T-helper 1 cell treated with Interleukin-12 subunit alpha and Interleukin-12 subunit beta and Interleukin-4 antibody, amounts not matched to agents 30 ng/mL and 1 ng/mL, for 36 hours (primary cell): ENCODE results near the gene FAM180A. TPM values are rescaled to one million over a fixed set of nuclear protein-coding genes. Genes with fewer than 3 reads are reported as not detected.
"Not testable (repeated sequence)": the region's sequence is repeated elsewhere in the genome, so short reads cannot be mapped to it uniquely, and the experiment has no call there.

Experiments used
- intact Hi-C: fragments of 100-400 bp; cut with micrococcal nuclease; formaldehyde crosslinking; loops from one replicate; pipeline ENCODE4 v1.15.1; 2024
- total RNA-seq: library from RNA; stranded (reverse); gene quantifications from 2 replicates; pipeline ENCODE4 v1.2.3, GENCODE V29; 2022

FAM180A gene
- total RNA-seq, 1 donor from 2014 or later: not detected

- intact Hi-C loops: no loop called here
Measured at GRCh38 chr7:135715673-135716072, 32.9 kb downstream of the FAM180A start.

DNA sequence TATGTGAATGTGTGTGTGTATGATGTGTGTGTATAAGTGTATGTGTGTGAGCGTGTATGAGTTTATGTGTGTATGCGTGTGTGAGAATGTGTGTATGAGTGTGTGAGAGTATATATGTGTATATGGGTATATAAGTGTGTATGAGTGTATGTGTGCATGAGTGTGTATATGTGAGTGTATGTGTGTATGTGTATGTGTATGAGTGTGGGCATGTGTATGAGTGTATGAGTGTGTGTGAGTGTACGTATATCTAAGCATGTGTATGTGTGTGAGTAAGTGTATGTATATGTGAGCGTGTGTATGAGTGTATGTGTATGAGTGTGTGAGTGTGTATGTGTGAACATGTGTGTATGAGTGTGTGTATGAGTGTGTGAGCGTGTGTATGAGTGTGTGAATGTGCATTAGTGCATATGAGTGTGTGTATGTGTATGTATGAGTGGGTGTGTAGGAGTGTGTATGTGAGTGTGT is 33.5 kb downstream of the FAM180A start:
- intact Hi-C loops: no loop called here

DNA sequence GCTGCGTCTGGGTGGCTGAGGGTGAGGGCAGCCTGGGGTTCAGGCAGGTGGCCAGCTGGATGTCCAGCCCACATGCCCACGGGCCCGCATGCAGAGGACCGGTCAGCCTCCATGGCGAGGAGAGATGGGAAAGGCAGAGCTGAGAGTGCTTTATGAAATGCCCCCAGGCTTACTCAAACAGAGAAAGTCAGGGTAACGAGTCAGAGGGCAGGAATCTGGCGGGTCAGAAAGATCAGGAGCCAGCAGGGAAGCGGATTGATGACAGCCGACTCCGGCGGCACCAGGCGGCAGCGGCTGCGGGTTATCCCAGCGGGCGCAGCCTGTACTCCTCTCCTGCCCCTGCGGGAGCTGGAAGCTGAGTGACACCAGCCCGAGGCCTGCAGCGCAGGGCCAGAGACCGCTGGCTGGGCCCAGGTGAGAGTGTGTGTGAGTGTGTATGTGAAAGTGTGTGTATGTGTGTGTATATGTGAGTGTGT is 34.0 kb downstream of the FAM180A start:
- intact Hi-C loops: no loop called here

GRCh38 chr7:135713836-135714470 is 34.7 kb downstream of the FAM180A start:
- intact Hi-C loops: no loop called here

DNA sequence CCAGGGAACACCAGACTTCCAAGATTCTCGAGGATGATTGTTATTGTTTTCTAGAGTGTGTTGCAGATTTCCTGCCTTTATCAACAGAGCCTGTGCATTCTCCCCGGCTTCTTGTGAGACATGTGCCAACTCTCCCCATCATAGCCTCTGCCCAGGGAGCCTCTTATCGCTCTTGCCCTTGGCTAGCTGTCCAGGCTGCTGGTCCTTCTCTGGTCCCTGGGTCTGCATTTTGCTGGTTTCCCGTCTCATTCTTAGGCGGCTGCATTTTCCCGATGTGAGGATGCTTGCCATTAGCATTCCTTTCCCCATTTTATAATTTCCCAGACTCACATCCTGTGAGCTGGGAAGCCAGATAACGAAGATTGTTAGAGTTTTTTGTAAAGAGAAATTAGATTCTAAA is 35.8 kb downstream of the FAM180A start:
- intact Hi-C loops: no loop called here

DNA sequence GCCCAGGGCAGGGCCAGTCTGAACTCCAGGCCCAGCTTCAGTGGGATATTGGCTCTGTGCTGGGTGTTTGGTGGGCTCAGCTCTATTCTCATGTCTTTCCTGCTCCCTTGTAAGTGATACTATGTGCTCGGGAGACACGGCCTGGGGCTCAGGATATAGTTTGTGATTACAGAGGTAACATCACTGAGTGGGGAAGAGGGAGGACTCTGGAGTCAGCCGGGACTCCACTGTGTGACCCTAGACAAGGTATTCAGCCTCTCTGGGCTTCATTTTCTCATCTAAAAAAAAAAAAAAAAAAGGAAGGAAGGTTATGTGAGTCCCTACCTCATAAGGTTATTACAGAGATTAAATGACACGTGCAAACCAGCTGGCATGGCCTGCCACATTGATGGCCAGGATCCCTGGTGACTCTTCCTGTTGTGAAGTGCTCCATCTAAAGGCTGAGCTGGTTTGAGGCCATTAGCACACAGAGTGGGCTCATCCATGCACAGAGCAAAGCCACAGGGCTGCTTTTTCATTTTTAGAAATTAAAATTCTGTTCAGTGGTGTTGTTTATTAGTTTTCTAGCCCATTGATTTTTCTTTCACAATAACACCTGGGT is 36.3 kb downstream of the FAM180A start:
- intact Hi-C loops: no loop called here

GRCh38 chr7:135711139-135711469 is 37.5 kb downstream of the FAM180A start:
- intact Hi-C loops: loop anchor here (2.0 kb wide), 2 partner anchors 30 to 38 kb away; no protein-coding TSS in a partner anchor

DNA sequence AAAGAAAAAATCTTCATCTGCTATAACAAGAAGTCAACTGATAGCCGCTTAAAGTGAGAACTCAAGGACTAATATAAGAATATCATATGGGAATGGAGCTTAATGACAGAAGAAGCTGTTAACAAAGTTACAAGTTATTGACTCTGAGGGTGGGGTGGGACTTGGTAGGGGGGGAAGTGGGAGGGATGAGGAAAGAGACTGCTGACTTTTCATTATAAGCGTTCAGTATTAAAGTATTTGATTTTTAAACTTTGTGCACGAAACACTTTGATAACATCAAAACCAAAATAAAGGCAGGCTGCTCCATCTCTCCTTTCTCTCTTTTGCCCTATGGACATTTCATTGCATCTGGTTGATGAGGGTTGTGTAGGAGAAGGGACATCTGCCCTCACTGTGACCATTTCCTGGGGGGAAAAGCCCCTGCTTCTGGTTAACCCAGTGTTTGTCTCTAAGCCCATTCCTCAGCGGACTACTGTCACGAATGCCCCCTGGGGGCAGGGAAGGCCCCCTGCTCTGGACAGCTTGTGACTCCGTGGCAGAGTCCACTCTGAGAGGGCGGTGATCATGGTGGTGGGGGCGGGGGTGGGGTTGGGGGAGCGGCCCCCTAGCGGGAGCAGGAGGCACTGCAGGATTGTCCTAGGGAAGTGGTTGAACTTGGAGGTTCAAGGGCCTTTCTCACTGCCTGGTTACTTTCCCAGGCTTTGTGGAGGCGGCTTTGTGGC is 38.0 kb downstream of the FAM180A start:
- intact Hi-C loops: loop anchor here (2.0 kb wide), 2 partner anchors 30 to 38 kb away; no protein-coding TSS in a partner anchor

- intact Hi-C loops: no loop called here
Measured at GRCh38 chr7:135709508-135709907, 39.1 kb downstream of the FAM180A start.

- intact Hi-C loops: no loop called here
Measured at GRCh38 chr7:135708041-135708440, 40.6 kb downstream of the FAM180A start.

DNA sequence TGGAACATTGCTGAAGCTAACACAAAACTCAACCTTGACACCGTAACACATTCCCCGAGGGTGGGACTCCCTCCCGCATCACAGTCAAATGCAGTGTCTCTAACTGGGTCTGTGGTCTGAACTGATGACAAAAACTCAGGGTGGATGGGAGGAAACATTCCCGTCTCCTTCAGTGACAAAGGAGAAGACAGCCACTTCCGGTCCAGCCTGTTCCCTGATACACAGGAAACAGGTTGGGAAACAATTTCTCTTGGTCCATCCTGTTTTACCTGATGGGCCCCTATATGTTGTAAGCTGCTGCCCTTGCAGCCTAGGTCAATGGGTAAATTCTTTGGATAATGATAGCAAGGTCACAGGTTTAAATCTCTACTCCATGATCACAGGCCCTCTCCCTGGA is 41.0 kb downstream of the FAM180A start:
- intact Hi-C loops: no loop called here

DNA sequence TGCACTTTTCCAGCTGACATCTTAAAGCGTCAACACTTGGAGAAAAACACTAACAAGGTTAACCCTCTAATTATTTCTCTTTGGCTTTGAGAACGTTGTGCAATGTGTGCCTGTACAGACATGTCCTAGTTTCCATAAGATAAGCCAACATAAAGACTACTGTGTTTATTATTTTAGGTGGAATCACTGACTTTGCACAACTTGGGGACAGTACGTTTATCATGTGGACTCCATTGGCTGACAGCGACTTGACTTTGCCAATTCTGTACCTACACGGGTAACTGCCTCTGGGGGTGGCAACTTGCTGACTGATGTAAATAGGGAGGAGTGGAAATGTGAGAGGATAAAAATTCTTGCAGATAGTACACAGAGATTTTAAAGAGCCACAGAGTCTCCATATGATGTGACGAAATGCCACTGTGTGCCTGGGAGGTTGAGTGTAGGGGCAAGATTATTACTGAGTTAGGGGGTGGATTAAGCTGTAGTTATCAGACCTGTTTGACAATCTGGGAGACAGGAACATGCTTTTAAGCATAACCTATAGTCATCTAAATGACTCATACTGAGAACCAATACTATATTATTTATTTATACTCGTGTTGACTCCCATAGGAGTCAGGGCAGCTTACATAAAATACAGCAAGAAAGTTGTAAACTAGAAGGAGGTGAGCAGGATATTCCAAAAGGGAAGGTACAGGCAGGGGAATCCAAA is 41.6 kb downstream of the FAM180A start:
- intact Hi-C loops: no loop called here

GRCh38 chr7:135706038-135706742 is 42.4 kb downstream of the FAM180A start:
- intact Hi-C loops: no loop called here

DNA sequence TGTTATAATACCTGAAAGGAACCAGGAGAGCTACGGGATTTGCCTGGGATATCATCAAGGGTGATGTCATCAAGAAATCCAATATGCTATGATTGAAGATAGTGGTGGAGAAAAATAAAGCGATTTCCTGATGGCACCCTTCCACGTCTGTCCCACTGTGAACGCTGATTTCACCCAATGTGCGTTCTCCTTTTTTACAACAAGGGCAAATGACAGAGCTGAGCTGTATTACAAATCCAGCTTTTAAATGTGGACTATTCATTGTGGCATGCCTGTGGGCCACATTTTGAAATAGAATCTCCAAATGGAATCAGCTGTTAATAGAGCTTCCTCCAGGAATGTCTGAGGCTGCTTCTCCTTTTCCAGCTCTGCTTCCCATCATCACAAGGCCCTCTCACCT is 43.9 kb downstream of the FAM180A start:
- intact Hi-C loops: no loop called here

DNA sequence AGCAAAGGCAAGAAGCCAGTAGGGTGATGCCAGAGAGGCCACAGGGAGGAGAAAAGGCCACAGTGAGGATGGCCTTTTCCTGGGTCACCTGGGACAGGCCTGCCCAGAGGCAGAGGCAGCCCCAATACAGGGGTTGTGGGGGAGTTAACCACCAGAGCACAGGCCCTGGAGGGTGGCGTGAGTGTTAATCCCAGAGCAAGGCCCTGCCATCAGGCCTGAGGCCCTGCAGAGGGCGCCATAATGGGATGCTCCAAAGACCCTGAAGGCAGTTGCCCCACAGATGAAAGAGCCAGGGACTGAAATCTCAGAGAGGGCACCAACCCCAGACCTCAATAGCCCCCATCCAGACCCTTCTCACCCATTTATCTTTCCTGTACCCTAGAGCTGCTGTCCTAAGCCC is 44.5 kb downstream of the FAM180A start:
- intact Hi-C loops: no loop called here

GRCh38 chr7:135697276-135698049 is 51.1 kb downstream of the FAM180A start:
- intact Hi-C loops: no loop called here

DNA sequence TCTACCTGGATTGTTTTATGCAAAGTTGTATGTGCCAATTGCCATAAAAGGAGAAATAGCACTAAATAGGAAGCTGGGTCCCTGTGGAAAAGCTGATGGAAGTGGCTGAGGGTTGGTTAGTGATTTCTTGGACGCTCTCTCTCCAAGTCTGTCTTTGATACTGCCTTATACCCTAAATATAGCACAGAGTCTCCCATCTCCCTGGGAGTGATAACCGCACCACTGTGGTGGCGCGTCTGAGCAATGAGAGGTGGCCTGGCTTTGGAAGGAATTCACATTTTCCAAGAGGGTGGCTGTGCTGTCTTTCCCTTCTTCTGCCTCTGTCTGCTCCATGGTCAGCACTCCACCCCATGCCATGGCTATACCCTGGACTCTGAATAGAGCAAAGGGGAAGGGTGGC is 55.1 kb downstream of the FAM180A start:
- intact Hi-C loops: no loop called here

DNA sequence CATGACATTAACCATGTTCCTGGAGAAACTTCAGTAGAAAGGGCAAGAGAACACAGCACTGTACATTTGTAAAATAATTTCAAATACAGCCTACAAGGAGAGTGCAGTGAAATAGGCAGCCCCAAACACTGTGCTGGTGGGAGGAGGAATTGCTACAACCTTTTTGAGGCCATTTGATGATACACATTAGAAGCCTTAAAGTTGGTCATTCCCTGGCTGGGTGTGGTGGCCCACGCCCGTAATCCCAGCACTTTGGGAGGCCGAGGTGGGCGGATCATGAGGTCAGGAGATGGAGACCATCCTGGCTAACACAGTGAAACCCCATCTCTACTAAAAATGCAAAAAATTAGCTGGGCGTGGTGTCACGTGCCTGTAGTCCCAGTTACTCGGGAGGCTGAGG is 56.0 kb downstream of the FAM180A start:
- intact Hi-C loops: not testable (repeated sequence)

DNA sequence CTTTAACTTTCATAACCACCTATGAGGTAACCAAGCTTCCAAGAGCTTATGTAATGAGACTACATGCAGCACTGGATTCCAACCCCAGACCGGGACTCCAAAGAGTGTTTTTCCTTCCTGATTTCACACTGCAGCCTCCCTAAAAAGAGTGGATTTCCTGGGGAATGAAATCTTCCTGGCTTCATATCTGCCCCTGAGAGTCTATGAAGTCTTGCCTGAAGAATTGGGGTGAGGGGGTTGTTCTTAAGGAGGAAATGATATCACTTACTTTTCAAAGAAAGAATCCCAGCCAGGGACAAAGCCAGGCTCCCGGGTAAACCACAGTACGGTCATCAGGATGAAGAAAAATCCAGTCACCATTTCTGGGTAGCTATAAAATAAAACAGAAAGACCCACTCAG is 56.6 kb downstream of the FAM180A start:
- intact Hi-C loops: no loop called here

- intact Hi-C loops: no loop called here
Measured at GRCh38 chr7:135690566-135690965, 58.0 kb downstream of the FAM180A start.
